ENCODE results near the gene PRCC. TPM values are rescaled to one million over a fixed set of nuclear protein-coding genes. Genes with fewer than 3 reads are reported as not detected.

PRCC gene
- total RNA-seq, 4 donors from 2014 or later: 43.3 to 114 (median 46.3) TPM

GRCh38 chr1:156844638-156845037 lies 77.3 kb downstream of the PRCC start:
- TF ChIP-seq POLR2A (IDR thresholded peaks at IDR 0.05): no peak
- TF ChIP-seq, protein P1, sequence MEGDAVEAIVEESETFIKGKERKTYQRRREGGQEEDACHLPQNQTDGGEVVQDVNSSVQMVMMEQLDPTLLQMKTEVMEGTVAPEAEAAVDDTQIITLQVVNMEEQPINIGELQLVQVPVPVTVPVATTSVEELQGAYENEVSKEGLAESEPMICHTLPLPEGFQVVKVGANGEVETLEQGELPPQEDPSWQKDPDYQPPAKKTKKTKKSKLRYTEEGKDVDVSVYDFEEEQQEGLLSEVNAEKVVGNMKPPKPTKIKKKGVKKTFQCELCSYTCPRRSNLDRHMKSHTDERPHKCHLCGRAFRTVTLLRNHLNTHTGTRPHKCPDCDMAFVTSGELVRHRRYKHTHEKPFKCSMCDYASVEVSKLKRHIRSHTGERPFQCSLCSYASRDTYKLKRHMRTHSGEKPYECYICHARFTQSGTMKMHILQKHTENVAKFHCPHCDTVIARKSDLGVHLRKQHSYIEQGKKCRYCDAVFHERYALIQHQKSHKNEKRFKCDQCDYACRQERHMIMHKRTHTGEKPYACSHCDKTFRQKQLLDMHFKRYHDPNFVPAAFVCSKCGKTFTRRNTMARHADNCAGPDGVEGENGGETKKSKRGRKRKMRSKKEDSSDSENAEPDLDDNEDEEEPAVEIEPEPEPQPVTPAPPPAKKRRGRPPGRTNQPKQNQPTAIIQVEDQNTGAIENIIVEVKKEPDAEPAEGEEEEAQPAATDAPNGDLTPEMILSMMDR (IDR thresholded peaks at IDR 0.05): no peak
- peaks cover 0 to 14% of the 10 kb centered on the region in 2 donors for H3K27me3 ChIP-seq
- no peaks in the 10 kb centered on the region for H3K36me3 ChIP-seq
- H3K4me1 ChIP-seq: peaks cover 0 to 11% (median 1%) of the 10 kb centered on the region in 4 donors
- no peak for DNase-seq
- H3K4me3 ChIP-seq: no peak overlapping the region
- H3K9me3 ChIP-seq: no peaks in the 10 kb centered on the region
- H3K27ac ChIP-seq: no peak overlapping the region

GRCh38 chr1:156845055-156845952 lies 78.0 kb downstream of the PRCC start:
- no peak overlapping the region for H3K4me3 ChIP-seq
- H3K36me3 ChIP-seq: no peaks in the 10 kb centered on the region
- H3K9me3 ChIP-seq: no peaks in the 10 kb centered on the region
- H3K27ac ChIP-seq: no peak overlapping the region
- H3K4me1 ChIP-seq: peaks cover 0 to 11% (median 1%) of the 10 kb centered on the region in 4 donors
- TF ChIP-seq POLR2A (IDR thresholded peaks at IDR 0.05): no peak
- TF ChIP-seq, protein P1 (IDR thresholded peaks at IDR 0.05): no peak
- DNase-seq: no peak
- H3K27me3 ChIP-seq: peaks cover 0 to 14% of the 10 kb centered on the region in 2 donors

- DNase-seq: no peak
- H3K9me3 ChIP-seq: no peaks in the 10 kb centered on the region
- no peak overlapping the region for H3K27ac ChIP-seq
- TF ChIP-seq, protein P1 (IDR thresholded peaks at IDR 0.05): no peak
- TF ChIP-seq POLR2A (IDR thresholded peaks at IDR 0.05): no peak
- no peak overlapping the region for H3K4me3 ChIP-seq
- H3K4me1 ChIP-seq: peaks cover 0 to 11% (median 1%) of the 10 kb centered on the region in 4 donors
- peaks cover 0 to 14% of the 10 kb centered on the region in 2 donors for H3K27me3 ChIP-seq
- H3K36me3 ChIP-seq: no peaks in the 10 kb centered on the region
These were observed 78.7 kb downstream of the PRCC start for GRCh38 chr1:156845953-156846545.

GRCh38 chr1:156846643-156847042 lies 79.3 kb downstream of the PRCC start:
- no peak for DNase-seq
- Histone ChIP-seq H3K4me1 (peaks cover 0 to 11% (median 1%) of the 10 kb centered on the region in 4 donors), H3K27me3 (peaks cover 0 to 14% of the 10 kb centered on the region in 2 donors), H3K4me3 (no peak overlapping the region), H3K27ac (no peak overlapping the region), H3K36me3 (no peaks in the 10 kb centered on the region), H3K9me3 (no peaks in the 10 kb centered on the region)
- no peak for TF ChIP-seq POLR2A (IDR thresholded peaks at IDR 0.05)
- TF ChIP-seq, protein P1 (IDR thresholded peaks at IDR 0.05): no peak

DNA sequence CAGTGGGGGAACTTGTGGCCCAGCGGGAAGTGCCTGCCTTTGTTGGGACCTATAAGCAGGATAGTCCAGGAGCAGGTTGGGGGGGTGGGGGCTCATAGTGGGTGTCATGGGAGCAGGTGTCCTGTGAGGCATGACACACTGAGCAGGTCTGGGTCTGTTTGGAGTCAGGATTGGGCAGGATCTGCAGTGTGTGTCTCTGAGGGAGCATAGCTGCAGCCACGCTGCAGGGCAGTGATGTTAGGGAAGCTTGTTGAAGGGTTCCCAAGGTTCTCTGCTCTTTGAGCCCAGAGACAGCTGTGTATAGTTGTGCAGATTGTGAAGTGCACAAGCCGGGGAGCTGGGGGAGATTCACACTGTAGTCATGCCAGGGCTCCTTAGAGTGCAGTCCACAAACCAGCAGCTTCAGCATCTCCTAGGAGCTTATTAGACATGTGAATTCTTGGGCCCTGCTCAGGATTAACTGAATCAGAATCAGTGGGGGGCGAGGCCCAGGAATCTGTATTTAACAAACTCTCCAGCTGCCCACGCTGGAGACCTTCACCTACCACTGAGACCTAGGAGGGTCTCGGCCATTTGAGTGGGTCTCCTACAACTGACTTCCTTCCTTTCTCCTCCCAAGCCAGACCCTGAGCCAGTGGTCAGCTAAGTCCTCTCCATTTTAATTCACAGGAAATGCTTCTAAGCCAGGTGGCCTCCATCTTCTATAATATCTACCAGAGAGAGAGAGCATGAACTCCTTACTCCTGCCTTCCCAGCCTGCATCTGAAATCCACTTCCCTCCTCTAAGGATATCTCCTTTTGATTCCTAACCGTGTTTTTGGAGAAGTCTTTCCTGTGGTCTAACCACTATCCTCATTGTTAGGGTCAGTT lies 80.5 kb downstream of the PRCC start:
- Histone ChIP-seq H3K27me3 (peaks cover 0 to 14% of the 10 kb centered on the region in 2 donors), H3K27ac (no peak overlapping the region), H3K36me3 (no peaks in the 10 kb centered on the region), H3K4me1 (peaks cover 0 to 16% (median 1%) of the 10 kb centered on the region in 4 donors), H3K4me3 (no peak overlapping the region), H3K9me3 (no peaks in the 10 kb centered on the region)
- DNase-seq: no peak
- no peak for TF ChIP-seq POLR2A (IDR thresholded peaks at IDR 0.05)
- TF ChIP-seq, protein P1 (IDR thresholded peaks at IDR 0.05): no peak
